Measurements from ENCODE around the gene FOCAD. TPM values are rescaled to one million over a fixed set of nuclear protein-coding genes. Genes with fewer than 3 reads are reported as not detected.

Gene FOCAD
- total RNA-seq, 1 donor from 2014 or later: 25.5 TPM

GRCh38 chr9:20685769-20686168 lies 1.7 kb downstream of the FOCAD start:
- ATAC-seq: no peak
- no peak overlapping the region for H3K27ac ChIP-seq
- H3K36me3 ChIP-seq: no peaks in the 10 kb centered on the region
- intact Hi-C loops (cut with DNase I): no loop called here
- peak overlapping the region; percentile 94 for H3K4me3 ChIP-seq
- no peak for TF ChIP-seq CTCF (IDR thresholded peaks at IDR 0.05)
- no peaks in the 10 kb centered on the region for H3K27me3 ChIP-seq
- no peak for DNase-seq
- H3K4me1 ChIP-seq: peaks cover 14% of the 10 kb centered on the region
- H3K9me3 ChIP-seq: no peaks in the 10 kb centered on the region

GRCh38 chr9:20689833-20690232 lies 5.8 kb downstream of the FOCAD start:
- Histone ChIP-seq H3K4me3 (no peak overlapping the region), H3K27me3 (no peaks in the 10 kb centered on the region), H3K27ac (no peak overlapping the region), H3K4me1 (peaks cover 14% of the 10 kb centered on the region), H3K9me3 (no peaks in the 10 kb centered on the region), H3K36me3 (no peaks in the 10 kb centered on the region)
- intact Hi-C loops (cut with DNase I): no loop called here
- ATAC-seq (no peak), DNase-seq (no peak)
- no peak for TF ChIP-seq CTCF (IDR thresholded peaks at IDR 0.05)

GRCh38 chr9:20692554-20692953 lies 8.5 kb downstream of the FOCAD start:
- intact Hi-C loops (cut with DNase I): no loop called here
- Histone ChIP-seq H3K27me3 (no peaks in the 10 kb centered on the region), H3K27ac (no peak overlapping the region), H3K4me1 (no peaks in the 10 kb centered on the region), H3K9me3 (no peaks in the 10 kb centered on the region), H3K4me3 (no peak overlapping the region), H3K36me3 (no peaks in the 10 kb centered on the region)
- no peak for ATAC-seq
- no peak for TF ChIP-seq CTCF (IDR thresholded peaks at IDR 0.05)
- no peak for DNase-seq

GRCh38 chr9:20693068-20693467 lies 9.0 kb downstream of the FOCAD start:
- H3K36me3 ChIP-seq: no peaks in the 10 kb centered on the region
- TF ChIP-seq CTCF (IDR thresholded peaks at IDR 0.05): no peak
- DNase-seq: no peak
- H3K27me3 ChIP-seq: no peaks in the 10 kb centered on the region
- no peaks in the 10 kb centered on the region for H3K9me3 ChIP-seq
- no peaks in the 10 kb centered on the region for H3K4me1 ChIP-seq
- no peak overlapping the region for H3K27ac ChIP-seq
- no peak overlapping the region for H3K4me3 ChIP-seq
- ATAC-seq: peak; percentile 82
- intact Hi-C loops (cut with DNase I): no loop called here

- intact Hi-C loops (cut with DNase I): no loop called here
- no peak for DNase-seq
- no peaks in the 10 kb centered on the region for H3K4me1 ChIP-seq
- H3K27me3 ChIP-seq: no peaks in the 10 kb centered on the region
- no peak for TF ChIP-seq CTCF (IDR thresholded peaks at IDR 0.05)
- H3K9me3 ChIP-seq: no peaks in the 10 kb centered on the region
- no peaks in the 10 kb centered on the region for H3K36me3 ChIP-seq
- H3K27ac ChIP-seq: no peak overlapping the region
- no peak for ATAC-seq
- H3K4me3 ChIP-seq: no peak overlapping the region
Observed at GRCh38 chr9:20694248-20694647, 10.2 kb downstream of the FOCAD start.

- Histone ChIP-seq H3K4me1 (peaks cover 7% of the 10 kb centered on the region), H3K4me3 (no peak overlapping the region), H3K9me3 (no peaks in the 10 kb centered on the region), H3K27ac (no peak overlapping the region), H3K36me3 (no peaks in the 10 kb centered on the region), H3K27me3 (no peaks in the 10 kb centered on the region)
- intact Hi-C loops (cut with DNase I): no loop called here
- no peak for DNase-seq
- TF ChIP-seq CTCF (IDR thresholded peaks at IDR 0.05): no peak
- ATAC-seq: no peak
Observed at GRCh38 chr9:20697021-20697719, 13.1 kb downstream of the FOCAD start.

All from upper lobe of right lung (tissue), 1 donor.